Gastroesophageal sphincter (tissue), 4 donors: Measurements from ENCODE around the gene SNX11. TPM values are rescaled to one million over a fixed set of nuclear protein-coding genes. Genes with fewer than 3 reads are reported as not detected.

ENCODE experiments used
- ATAC-seq: fragments of 150-250 bp; one replicate; pipeline ENCODE4 v1.9.1; 2016; ENCODE audit warnings: mild to moderate bottlenecking, moderate library complexity
- H3K27ac ChIP-seq, 4 donors: fragments of 200-600 bp; sonication (generic) in 3 of 4; 1 replicate in 3 of 4; 2 replicates in 1 of 4; pipeline ENCODE4 v1.5.1; 2016 to 2019
- H3K27me3 ChIP-seq: fragments of 200-600 bp; sonication (generic); one replicate; pipeline ENCODE4 v1.5.1; 2019
- H3K36me3 ChIP-seq, 2 donors: fragments of 200-600 bp; sonication (generic); one replicate each; pipeline ENCODE4 v1.5.1; 2019; ENCODE audit warnings: control low read depth in 1 of 2
- H3K4me1 ChIP-seq, 3 donors: fragments of 200-600 bp; sonication (generic); 1 replicate in 2 of 3; 2 replicates in 1 of 3; pipeline ENCODE4 v1.5.1; 2016 to 2019; ENCODE audit warnings: control low read depth in 2 of 3
- H3K4me3 ChIP-seq, 2 donors: fragments of 200-600 bp; sonication (generic); one replicate each; pipeline ENCODE4 v1.5.1; 2019; ENCODE audit warnings: mild to moderate bottlenecking in 1 of 2, moderate library complexity in 1 of 2
- H3K9me3 ChIP-seq, 3 donors: fragments of 200-600 bp; sonication (generic); one replicate each; pipeline ENCODE4 v1.5.1; 2017 to 2019; ENCODE audit warnings: control low read depth in 2 of 3
- CTCF ChIP-seq, 4 experiments: fragments of 200-600 bp in 2 of 4; fragments of 450-650 bp in 2 of 4; sonication (generic) in 1 of 4; IDR thresholded peaks; one replicate each; pipeline ENCODE4 v1.5.1; 2017 to 2019; ENCODE audit warnings: antibody characterized with exemption in 4 of 4, mild to moderate bottlenecking in 2 of 4, moderate library complexity in 2 of 4
- EP300 ChIP-seq: sonication (generic); formaldehyde crosslinking; IDR thresholded peaks from one replicate; pipeline ENCODE4 v1.6.1; 2017; ENCODE audit warnings: antibody characterized with exemption, mild to moderate bottlenecking
- POLR2A ChIP-seq, 2 donors: fragments of 450-650 bp; IDR thresholded peaks; one replicate each; pipeline ENCODE4 v1.6.1; 2017; ENCODE audit warnings: antibody characterized with exemption in 2 of 2, mild to moderate bottlenecking in 2 of 2, moderate library complexity in 1 of 2
- POLR2AphosphoS5 ChIP-seq: sonication (generic); formaldehyde crosslinking; IDR thresholded peaks from one replicate; pipeline ENCODE4 v1.6.1; 2017; ENCODE audit warnings: antibody characterized with exemption
- WGBS, 2 donors: methylation state at CpG; one replicate each; pipeline ENCODE4 v1.1.5; 2018; ENCODE audit warnings: low coverage in 1 of 2; 5-methylcytosine and 5-hydroxymethylcytosine counted together
- total RNA-seq, 4 donors: library from RNA; depleted of rRNA; stranded (reverse); fragments of >200 nt; gene quantifications; one replicate each; pipeline ENCODE4 v1.1.0, GENCODE V29; 2016

The SNX11 gene
- 10 to 100 TPM; 12.4 to 20.5 (median 16.8) TPM for total RNA-seq

GRCh38 chr17:48107137-48108055 lies at the start of gene SNX11:
Gene SNX11, plus strand, starts transcription at chr17:48107766. Its CDS starts 4,278 bp downstream, at chr17:48112044.
- Histone ChIP-seq H3K36me3 (peaks cover 0 to 8% of the 10 kb centered on the region in 2 donors), H3K27ac (peak within 1 kb of the TSS; percentile 90 to 98 (median 93)), H3K4me1 (peaks cover 0 to 37% (median 10%) of the 10 kb centered on the region in 3 donors), H3K9me3 (no peaks in the 10 kb centered on the region), H3K4me3 (peak within 1 kb of the TSS; percentile 52 to 70), H3K27me3 (no peaks in the 10 kb centered on the region)
- TF ChIP-seq POLR2AphosphoS5: peak; percentile 59
- TF ChIP-seq EP300: no peak
- peak in 2 of 4 experiments; percentile 11 to 22 for TF ChIP-seq CTCF (IDR thresholded peaks at IDR 0.05)
- peak; percentile 44 to 54 for TF ChIP-seq POLR2A (IDR thresholded peaks at IDR 0.05)
- 0% methylated on average over 2 to 6 of the region's 64 CpGs for WGBS, 2 donors
- peak; percentile 96 for ATAC-seq

- Histone ChIP-seq H3K27me3 (no peaks in the 10 kb centered on the region), H3K4me1 (peaks cover 0 to 59% (median 25%) of the 10 kb centered on the region in 3 donors), H3K9me3 (no peaks in the 10 kb centered on the region), H3K4me3 (no peak overlapping the region), H3K27ac (peak overlapping the region in 1 of 4 donors; percentile 2), H3K36me3 (peaks cover 0 to 89% of the 10 kb centered on the region in 2 donors)
- no peak for ATAC-seq
- WGBS, 2 donors: 40 to 61% methylated on average over 1 to 6 of the region's 11 CpGs
- TF ChIP-seq POLR2A (IDR thresholded peaks at IDR 0.05): no peak
- no peak for TF ChIP-seq CTCF (IDR thresholded peaks at IDR 0.05)
- TF ChIP-seq POLR2AphosphoS5: no peak
- no peak for TF ChIP-seq EP300
Measured at GRCh38 chr17:48058393-48059124, 49.0 kb upstream of the SNX11 start.

GRCh38 chr17:48059125-48059668 lies 48.4 kb upstream of the SNX11 start:
- peaks cover 0 to 96% of the 10 kb centered on the region in 2 donors for H3K36me3 ChIP-seq
- H3K27me3 ChIP-seq: no peaks in the 10 kb centered on the region
- 85 to 86% methylated on average over 11 to 23 of the region's 32 CpGs for WGBS, 2 donors
- no peaks in the 10 kb centered on the region for H3K9me3 ChIP-seq
- TF ChIP-seq POLR2AphosphoS5: no peak
- TF ChIP-seq CTCF (IDR thresholded peaks at IDR 0.05): no peak
- TF ChIP-seq EP300: no peak
- no peak for TF ChIP-seq POLR2A (IDR thresholded peaks at IDR 0.05)
- peak overlapping the region in 3 of 4 donors; percentile 13 to 50 (median 48) for H3K27ac ChIP-seq
- no peak overlapping the region for H3K4me3 ChIP-seq
- no peak for ATAC-seq
- H3K4me1 ChIP-seq: peaks cover 0 to 59% (median 19%) of the 10 kb centered on the region in 3 donors

- ATAC-seq: no peak
- Histone ChIP-seq H3K4me1 (peaks cover 0 to 59% (median 9%) of the 10 kb centered on the region in 3 donors), H3K36me3 (peaks cover 0 to 100% of the 10 kb centered on the region in 2 donors)
Measured at GRCh38 chr17:48060249-48060648, 47.3 kb upstream of the SNX11 start.

More at GRCh38 chr17:48060249-48060648, 47.3 kb upstream of the SNX11 start:
- 63% methylated on average over 5 of the region's 7 CpGs; no CpG with 5 or more reads in 1 of the 2 donors for WGBS, 2 donors
- H3K27me3 ChIP-seq: no peaks in the 10 kb centered on the region
- TF ChIP-seq EP300: no peak
- no peak for TF ChIP-seq POLR2AphosphoS5
- no peak for TF ChIP-seq POLR2A (IDR thresholded peaks at IDR 0.05)
- no peak for TF ChIP-seq CTCF (IDR thresholded peaks at IDR 0.05)
- no peaks in the 10 kb centered on the region for H3K9me3 ChIP-seq
- no peak overlapping the region for H3K4me3 ChIP-seq
- H3K27ac ChIP-seq: peak overlapping the region in 3 of 4 donors; percentile 13 to 50 (median 48)
